Right ventricle myocardium inferior (tissue), 1 donor: ENCODE data around the gene FIGLA. TPM values are rescaled to one million over a fixed set of nuclear protein-coding genes. Genes with fewer than 3 reads are reported as not detected.

Experiments used
- ATAC-seq: fragments of 200-7000 bp; cut with Tn5 transposase; one replicate; pipeline ENCODE4 v1.9.1; 2020; ENCODE audit warnings: mild to moderate bottlenecking, moderate library complexity
- DNase-seq: peaks from one replicate; pipeline ENCODE4 v3.0.0; 2021; ENCODE audit errors: missing footprints
- intact Hi-C: fragments of 100-400 bp; cut with DNase I; formaldehyde crosslinking; loops from one replicate; pipeline ENCODE4 v1.11.0; 2022
- total RNA-seq: library from RNA; stranded (reverse); fragmentation: NEBNext Ultra II Directional; extraction: Animal tissue kit (Norgen Biotek cat#: 25700); gene quantifications from one replicate; pipeline ENCODE4 v1.2.1, GENCODE V29; 2021
- donor health status: DM: no; HTN: yes; CAD: no; lungs with severe emphysema.

The FIGLA gene
- total RNA-seq, 1 donor from 2014 or later: not detected

- intact Hi-C loops: no loop called here
Observed at GRCh38 chr2:70779491-70779890, 11.0 kb downstream of the FIGLA start.

GRCh38 chr2:70778676-70779075 lies 11.8 kb downstream of the FIGLA start:
- intact Hi-C loops: no loop called here
- no peak for DNase-seq
- ATAC-seq: no peak

More at GRCh38 chr2:70779491-70779890, 11.0 kb downstream of the FIGLA start:
- ATAC-seq: no peak
- no peak for DNase-seq

- intact Hi-C loops: no loop called here
- no peak for ATAC-seq
Observed at GRCh38 chr2:70777450-70777849, 13.0 kb downstream of the FIGLA start.

GRCh38 chr2:70776266-70776665 lies 14.2 kb downstream of the FIGLA start:
- no peak for DNase-seq
- intact Hi-C loops: no loop called here

More at GRCh38 chr2:70777450-70777849, 13.0 kb downstream of the FIGLA start:
- DNase-seq: no peak

DNA sequence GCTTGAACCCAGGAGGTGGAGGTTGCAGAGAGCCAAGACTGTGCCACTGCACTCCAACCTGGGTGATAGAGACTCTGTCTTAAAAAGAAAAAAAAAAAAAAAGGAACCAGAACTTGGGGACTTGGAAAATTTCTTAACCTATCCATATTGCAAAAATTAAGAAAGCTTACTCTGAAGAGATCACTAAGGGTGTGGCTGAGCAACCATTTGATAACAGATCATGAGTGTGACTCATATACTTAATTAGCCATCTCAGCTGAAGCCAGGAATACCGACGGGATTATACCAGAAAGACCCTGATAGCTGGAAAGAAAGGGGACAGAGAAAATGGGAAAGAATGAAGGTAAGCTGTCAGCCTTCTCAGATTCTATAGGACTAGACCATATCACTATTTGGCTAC lies 15.3 kb downstream of the FIGLA start:
- intact Hi-C loops: no loop called here
- DNase-seq (no peak), ATAC-seq (no peak)

More at GRCh38 chr2:70776266-70776665, 14.2 kb downstream of the FIGLA start:
- ATAC-seq: no peak

GRCh38 chr2:70772486-70773155 lies 17.8 kb downstream of the FIGLA start:
- intact Hi-C loops: no loop called here
- ATAC-seq (no peak), DNase-seq (no peak)

DNA sequence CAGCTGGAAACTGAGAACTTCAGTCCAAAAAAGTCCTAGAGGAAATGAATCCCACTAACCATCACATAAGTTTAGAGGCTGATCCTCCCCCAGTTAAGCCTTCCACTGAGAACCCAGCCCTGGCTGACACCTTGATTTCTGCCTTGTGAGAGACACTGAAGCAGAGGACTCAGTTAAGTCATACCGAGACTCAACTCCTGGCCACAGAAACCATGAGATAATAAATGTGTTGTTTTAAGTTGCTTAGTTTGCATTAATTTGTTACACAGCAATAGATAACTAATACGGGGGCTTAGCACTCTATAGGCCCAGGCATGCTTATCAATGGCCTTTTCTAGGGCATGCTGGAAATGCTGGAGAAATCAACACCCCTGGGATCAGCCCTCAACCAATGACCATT lies 19.0 kb downstream of the FIGLA start:
- DNase-seq (no peak), ATAC-seq (no peak)
- intact Hi-C loops: no loop called here

DNA sequence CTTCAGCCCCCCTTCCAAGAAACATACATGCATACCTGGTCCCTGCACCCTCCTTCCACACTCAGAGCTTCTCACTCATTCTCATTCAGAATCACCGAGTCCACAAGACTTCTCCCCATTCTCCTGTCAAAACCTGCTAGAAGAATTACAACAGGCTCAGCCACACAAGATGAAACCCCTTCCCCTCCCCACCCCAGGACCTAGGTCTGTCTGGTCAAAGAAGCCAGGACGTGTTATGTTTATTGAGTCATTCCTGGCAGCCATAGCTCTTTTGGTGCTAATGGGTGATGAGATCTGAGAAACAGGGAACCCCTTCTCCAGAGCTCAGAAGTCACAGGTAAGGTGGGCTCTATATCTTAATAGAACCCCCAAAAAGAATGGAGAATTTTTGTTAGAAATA lies 21.0 kb downstream of the FIGLA start:
- DNase-seq (no peak), ATAC-seq (no peak)
- intact Hi-C loops: no loop called here

DNA sequence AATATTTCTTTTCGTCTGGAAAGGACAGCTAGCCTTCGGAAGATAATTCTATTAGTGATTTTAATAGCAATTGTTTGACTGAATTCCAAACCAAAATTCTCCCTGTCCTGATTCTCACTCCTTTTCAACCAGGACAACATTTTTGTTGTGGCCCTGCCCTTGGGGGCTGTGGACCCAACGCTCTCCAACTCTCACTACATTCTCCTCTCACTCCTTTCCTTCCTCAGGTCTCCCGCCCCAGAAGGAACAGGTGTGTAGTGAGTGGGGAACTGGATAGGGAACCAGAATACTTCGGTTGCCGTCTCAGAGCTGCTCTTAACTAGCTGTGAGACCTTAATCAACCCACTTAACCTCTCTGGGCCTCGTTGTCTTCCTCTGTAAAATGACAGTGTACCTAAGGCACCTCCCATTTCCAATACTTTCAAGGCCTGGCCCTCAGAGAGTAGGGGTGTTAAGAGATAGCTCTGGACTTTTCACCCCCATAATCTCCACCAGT lies 21.8 kb downstream of the FIGLA start:
- no peak for ATAC-seq
- DNase-seq: no peak
- intact Hi-C loops: no loop called here

DNA sequence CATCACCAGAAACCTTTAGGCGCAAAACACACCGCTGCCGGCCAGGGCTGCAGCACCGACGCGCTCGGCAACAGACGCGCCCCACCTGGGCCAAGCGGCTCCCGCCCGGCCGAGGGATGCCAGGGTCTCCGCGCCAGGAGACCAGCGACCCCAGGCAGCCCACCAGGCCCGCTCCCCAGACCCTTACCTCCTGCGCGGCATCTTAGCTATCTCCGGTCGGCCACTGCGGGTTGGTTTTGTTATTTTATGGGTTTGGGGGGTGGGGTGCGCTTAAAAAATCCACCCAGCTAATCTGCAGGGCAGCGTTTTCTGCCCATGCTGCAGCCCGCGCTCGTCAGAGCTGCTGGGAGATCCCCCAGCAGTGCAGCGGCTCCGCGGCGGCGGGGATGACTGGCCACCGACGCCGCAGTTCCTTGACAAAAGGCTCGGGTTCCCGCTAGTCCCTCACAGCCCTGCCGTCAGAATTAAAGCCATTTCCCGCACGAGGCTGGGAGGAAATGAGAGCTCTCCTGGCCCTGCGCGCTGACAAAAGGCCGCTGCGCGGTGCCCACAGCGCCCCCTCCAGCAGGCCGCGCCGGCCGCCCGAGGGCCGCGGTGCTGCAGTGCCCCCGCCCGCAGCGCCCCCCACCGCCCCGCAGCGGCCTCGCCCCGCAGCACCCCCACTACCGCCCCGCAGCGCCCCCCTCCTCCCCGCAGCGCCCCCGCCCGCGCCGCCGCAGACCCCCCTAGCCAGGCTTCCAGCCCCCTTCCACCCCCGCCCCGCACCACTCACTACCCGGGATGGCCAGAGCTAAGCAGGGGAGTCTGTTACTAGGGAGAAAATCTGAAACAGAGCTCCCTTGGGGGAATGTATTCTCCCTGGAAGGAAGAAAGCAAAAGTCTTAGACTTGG lies 22.5 kb downstream of the FIGLA start, which contains the start of gene ADD2:
TSS of gene ADD2 (minus strand) at position 502 of the 891 bp plus-strand sequence. CDS start 61,792 bp downstream, outside the sequence.
- intact Hi-C loops: no loop called here
- no peak for DNase-seq
- no peak for ATAC-seq

- ATAC-seq (no peak), DNase-seq (no peak)
- intact Hi-C loops: no loop called here
Observed at GRCh38 chr2:70767079-70767698, 23.3 kb downstream of the FIGLA start.

GRCh38 chr2:70766357-70767078 lies 23.9 kb downstream of the FIGLA start:
- DNase-seq (no peak), ATAC-seq (no peak)
- intact Hi-C loops: no loop called here

GRCh38 chr2:70765507-70765906 lies 24.9 kb downstream of the FIGLA start:
- DNase-seq: no peak

GRCh38 chr2:70759446-70759845 lies 31.0 kb downstream of the FIGLA start:
- no peak for ATAC-seq
- intact Hi-C loops: no loop called here
- no peak for DNase-seq

More at GRCh38 chr2:70765507-70765906, 24.9 kb downstream of the FIGLA start:
- intact Hi-C loops: no loop called here
- no peak for ATAC-seq

DNA sequence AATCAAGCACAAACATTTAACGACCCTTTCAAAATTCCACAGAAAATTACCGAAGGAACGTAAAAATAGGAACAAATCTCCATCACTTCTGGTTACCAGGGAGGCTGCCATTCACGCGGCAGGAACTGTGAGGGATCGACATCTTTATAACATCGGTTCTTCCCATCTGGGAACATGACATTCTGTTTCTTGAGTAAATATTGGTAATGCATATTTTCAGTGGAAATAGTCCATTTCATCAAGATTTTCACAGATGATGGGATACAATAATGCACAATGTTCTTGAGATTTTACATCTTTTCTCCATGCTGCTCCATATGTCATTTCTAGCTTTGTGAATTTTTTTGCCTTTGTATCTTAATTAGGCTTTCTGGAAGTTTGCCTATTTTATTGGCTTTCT lies 32.5 kb downstream of the FIGLA start:
- DNase-seq (no peak), ATAC-seq (no peak)
- intact Hi-C loops: no loop called here

- DNase-seq (no peak), ATAC-seq (no peak)
- intact Hi-C loops: no loop called here
Observed at GRCh38 chr2:70757360-70757759, 33.1 kb downstream of the FIGLA start.

DNA sequence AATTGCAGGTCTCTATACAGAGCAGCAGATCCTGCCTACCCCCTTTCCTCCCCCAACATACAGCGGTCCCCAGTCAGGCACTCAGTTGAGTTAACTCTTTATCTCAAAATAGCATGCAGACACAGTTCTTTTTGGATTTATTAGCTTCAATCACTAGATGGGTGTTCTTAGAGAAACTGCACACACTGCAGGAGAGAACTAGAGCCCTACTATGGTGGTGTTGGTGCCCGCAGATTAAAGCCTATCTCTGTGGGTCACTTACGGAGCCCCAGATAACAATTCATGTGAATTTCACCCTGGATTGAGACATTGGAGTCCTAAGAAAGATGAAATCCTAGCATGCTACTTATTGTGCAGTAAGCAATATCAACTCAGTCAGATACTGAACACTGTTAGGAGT lies 34.3 kb downstream of the FIGLA start:
- ATAC-seq (no peak), DNase-seq (no peak)
- intact Hi-C loops: no loop called here

DNA sequence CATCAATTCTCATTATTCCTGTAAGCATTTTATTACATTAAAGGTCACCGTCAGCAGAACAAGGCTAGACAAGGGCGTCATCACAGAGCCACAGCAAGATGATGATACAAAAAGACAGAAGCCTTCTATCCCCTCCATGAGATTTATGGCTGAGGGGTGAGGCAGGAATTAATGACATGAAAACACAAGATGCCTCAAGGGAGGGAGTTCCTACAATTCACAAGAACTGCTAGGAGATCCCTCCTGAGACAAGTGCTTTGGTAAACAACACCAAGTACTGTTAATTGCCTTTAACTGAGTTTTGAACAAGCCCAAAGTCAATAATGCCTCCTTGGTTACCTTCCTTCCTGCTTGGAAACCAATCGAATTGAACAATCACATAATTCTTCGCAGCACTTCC lies 36.5 kb downstream of the FIGLA start:
- intact Hi-C loops: no loop called here
- ATAC-seq: no peak
- DNase-seq: no peak

DNA sequence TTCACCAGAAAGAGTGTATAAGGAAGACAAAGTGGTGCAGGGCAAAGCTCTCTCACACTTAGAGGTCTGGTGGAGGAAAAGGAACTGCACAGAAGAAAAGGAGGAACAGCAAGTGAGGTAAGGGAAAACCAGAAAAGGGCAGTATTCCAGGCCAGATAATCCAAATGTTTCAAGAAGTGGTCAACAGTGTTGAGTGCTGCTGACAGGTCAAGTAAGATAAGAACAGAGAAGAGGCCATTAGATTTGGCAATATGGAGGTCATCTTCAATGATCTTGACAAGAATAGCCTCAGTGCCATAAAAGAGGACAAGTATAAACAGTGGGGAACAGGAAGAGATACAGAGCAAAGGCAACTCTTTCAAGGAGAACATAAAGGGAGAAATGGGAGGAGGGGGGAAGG lies 37.4 kb downstream of the FIGLA start:
- intact Hi-C loops: no loop called here
- DNase-seq: no peak
- ATAC-seq: no peak
